Stomach (tissue), 9 donors: ENCODE measurements around the gene CELF5. TPM values are rescaled to one million over a fixed set of nuclear protein-coding genes. Genes with fewer than 3 reads are reported as not detected.
A peak's percentile ranks its signal among the peaks of the same experiment; 100 is the strongest.

Experiments used
- DNase-seq, 2 donors: peaks; one replicate each; pipeline versions ENCODE4 v3.0.0 to v3.0.0-alpha.2; 2013 to 2019
- H3K27ac ChIP-seq, 5 donors: fragments of 200-600 bp in 4 of 5; sonication (generic) in 4 of 5; one replicate each; pipeline ENCODE4 v1.5.1; 2013 to 2019; ENCODE audit warnings: mild to moderate bottlenecking in 1 of 5, moderate library complexity in 1 of 5
- H3K27me3 ChIP-seq, 3 donors: fragments of 200-600 bp; sonication (generic); one replicate each; pipeline ENCODE4 v1.5.1; 2017 to 2019; ENCODE audit warnings: mixed run types in 1 of 3
- H3K36me3 ChIP-seq, 4 donors: fragments of 200-600 bp; sonication (generic); 1 replicate in 3 of 4; 2 replicates in 1 of 4; pipeline ENCODE4 v1.5.1; 2016 to 2019
- H3K4me1 ChIP-seq, 4 donors: fragments of 200-600 bp; sonication (generic); one replicate each; pipeline ENCODE4 v1.5.1; 2016 to 2019
- H3K4me3 ChIP-seq, 4 donors: fragments of 200-600 bp; sonication (generic) in 3 of 4; one replicate each; pipeline ENCODE4 v1.5.1; 2016 to 2019; ENCODE audit warnings: mild to moderate bottlenecking in 1 of 4
- H3K9me3 ChIP-seq, 4 donors: fragments of 200-600 bp; sonication (generic); one replicate each; pipeline ENCODE4 v1.5.1; 2016 to 2019
- EP300 ChIP-seq: sonication (generic); formaldehyde crosslinking; IDR thresholded peaks from one replicate; pipeline ENCODE4 v1.6.1; 2017; ENCODE audit warnings: antibody characterized with exemption
- POLR2A ChIP-seq, 4 donors: fragments of 450-650 bp; IDR thresholded peaks; one replicate each; pipeline ENCODE4 v1.6.1; 2016; ENCODE audit warnings: antibody characterized with exemption in 4 of 4, control low read depth in 2 of 4, mild to moderate bottlenecking in 1 of 4, moderate library complexity in 1 of 4
- POLR2AphosphoS5 ChIP-seq, 3 donors: sonication (generic); formaldehyde crosslinking; IDR thresholded peaks; one replicate each; pipeline ENCODE4 v1.6.1; 2016; ENCODE audit warnings: antibody characterized with exemption in 3 of 3
- WGBS, 5 donors: extraction: QIAGEN DNeasy Blood & Tissue Kit in 3 of 5; methylation state at CpG; one replicate each; pipeline versions ENCODE4 v1.1.5 to v1.1.7; 2013 to 2018; 5-methylcytosine and 5-hydroxymethylcytosine counted together
- intact Hi-C: fragments of 100-400 bp; cut with DNase I; formaldehyde crosslinking; loops from one replicate; pipeline ENCODE4 v1.15.1; 2023; ENCODE audit warnings: low total_unique reads
- polyA plus RNA-seq, 3 donors: library from polyadenylated mRNA; stranded (reverse); fragments of 200-250 nt; gene quantifications; one replicate each; pipeline ENCODE4 v1.2.3, GENCODE V29; 2013
- total RNA-seq, 5 donors: library from RNA; depleted of rRNA; stranded (reverse); fragments of >200 nt; gene quantifications; one replicate each; pipeline versions ENCODE4 v1.1.0 to v1.2.3, GENCODE V29; 2014 to 2016
- TF ChIP-seq, protein P1 (sequence below), 7 experiments: fragments of 450-650 bp in 4 of 7; fragments of 200-600 bp in 3 of 7; sonication (generic) in 3 of 7; IDR thresholded peaks; one replicate each; pipeline ENCODE4 v1.5.1; 2016 to 2019; ENCODE audit warnings: antibody characterized with exemption in 7 of 7, control low read depth in 2 of 7, mild to moderate bottlenecking in 1 of 7
- donor health status: healthy with polysubstance abuse.
- donor health status: Bipolar disorder and iron deficiency.
- donor health status: healthy.

CELF5 gene
- total and polyA plus RNA-seq, 8 donors: 0.18 TPM; not detected in 6

DNA sequence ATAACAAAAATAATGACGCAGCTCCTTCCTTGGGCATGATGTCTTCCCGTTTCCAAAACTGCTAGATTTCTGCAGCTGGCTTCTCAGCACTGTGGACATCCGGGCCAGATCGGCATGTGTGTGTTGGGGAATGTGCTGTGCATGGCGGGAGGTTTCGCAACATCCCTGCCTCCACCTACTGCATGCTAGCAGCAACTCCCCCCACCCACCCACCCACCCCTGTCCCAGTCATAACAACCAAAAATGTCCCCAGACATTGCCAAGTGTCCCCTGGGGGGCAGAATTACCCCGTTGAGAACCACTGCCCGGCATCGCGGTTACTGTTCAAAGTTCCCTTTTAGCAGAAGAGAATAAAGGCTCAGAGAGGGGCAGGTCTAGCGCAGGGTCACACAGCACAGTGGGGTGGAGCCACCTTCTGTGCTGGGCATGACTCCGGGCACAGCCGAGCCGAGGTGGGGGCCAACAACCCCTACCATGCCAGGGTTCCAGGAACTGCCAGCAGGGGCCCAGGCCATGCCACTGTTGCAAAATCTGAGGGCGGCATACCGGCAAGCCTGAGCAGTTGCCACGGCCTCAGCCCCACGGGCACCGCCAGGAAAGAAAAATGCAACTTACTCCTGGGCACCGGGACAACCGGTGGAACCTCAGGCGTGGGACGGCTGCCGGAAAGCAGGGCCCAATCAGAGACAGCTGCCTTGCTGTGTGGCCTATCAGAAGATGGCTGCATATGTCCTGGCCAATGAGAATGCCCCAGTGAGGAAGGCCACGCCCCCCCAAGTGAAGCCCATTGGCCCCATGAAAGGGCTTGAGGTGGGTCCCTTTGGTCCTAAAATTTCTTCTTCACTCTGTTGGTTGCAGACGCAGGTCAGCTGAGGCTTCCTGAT, 119.4 kb downstream of the CELF5 start:
- Histone ChIP-seq H3K27me3 (no peaks in the 10 kb centered on the region), H3K9me3 (no peaks in the 10 kb centered on the region), H3K36me3 (no peaks in the 10 kb centered on the region), H3K4me1 (peaks cover 25 to 77% (median 53%) of the 10 kb centered on the region in 4 donors), H3K4me3 (peak overlapping the region; percentile 19 to 35 (median 30)), H3K27ac (peak overlapping the region; percentile 72 to 97 (median 87))
- WGBS, 5 donors: 29 to 45% (median 35%) methylated on average over 20 to 26 of the region's 26 CpGs
- peak; percentile 68 to 78 for DNase-seq
- intact Hi-C loops: no loop called here
- TF ChIP-seq POLR2AphosphoS5 (IDR thresholded peaks at IDR 0.05): peak; percentile 26 to 92 (median 68)
- TF ChIP-seq POLR2A (IDR thresholded peaks at IDR 0.05): no peak
- TF ChIP-seq EP300: peak; percentile 22

DNA sequence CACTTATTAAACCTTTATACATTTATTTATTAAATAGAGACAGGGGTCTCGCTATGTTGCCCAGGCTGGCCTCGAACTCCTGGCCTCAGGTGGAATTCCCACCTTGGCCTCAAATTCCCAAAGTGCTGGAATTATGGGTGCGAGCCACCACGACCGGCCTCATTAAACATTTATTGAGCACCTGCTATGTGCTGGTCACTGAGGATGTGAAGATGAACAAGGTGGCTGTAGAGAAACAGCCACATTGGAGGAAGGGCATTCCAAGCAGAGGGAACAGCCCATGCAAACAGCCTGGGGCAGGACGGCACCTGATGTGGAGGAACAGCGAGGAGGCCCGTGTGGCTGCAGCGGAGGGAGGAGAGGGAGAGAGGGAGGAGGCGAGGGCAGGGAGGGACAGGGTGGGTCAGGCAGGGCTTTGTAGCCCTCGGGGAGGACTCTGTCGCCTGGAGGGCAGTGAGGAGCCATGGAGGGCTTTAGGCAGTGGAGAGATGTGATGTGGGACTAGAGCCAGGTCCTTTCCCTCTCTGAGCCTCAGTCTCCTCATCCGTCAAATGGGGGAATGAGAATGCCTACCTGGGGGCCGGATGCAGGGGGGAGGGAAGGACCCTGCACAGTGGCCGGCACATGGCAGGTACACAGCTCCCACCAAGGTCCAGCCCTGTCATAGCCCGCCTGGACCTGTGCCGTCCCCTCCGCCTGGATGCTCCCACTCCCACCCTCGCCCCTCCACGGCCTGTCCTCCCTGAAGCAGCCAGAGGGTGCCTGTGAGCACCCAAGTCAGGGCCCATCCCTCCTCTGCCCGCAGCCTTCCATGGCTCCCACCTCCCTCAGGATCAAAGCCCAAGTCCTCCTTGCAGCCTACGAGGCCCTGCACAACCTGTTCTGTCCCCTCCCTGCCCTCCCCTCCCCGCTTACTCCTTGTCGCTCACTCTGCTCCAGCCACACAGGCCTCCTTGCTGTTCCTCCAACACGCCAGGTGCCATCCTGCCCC, 120.4 kb downstream of the CELF5 start:
- Histone ChIP-seq H3K9me3 (no peaks in the 10 kb centered on the region), H3K36me3 (no peaks in the 10 kb centered on the region), H3K27ac (peak overlapping the region; percentile 84 to 97 (median 87)), H3K4me3 (no peak overlapping the region), H3K4me1 (peaks cover 25 to 75% (median 56%) of the 10 kb centered on the region in 4 donors), H3K27me3 (no peaks in the 10 kb centered on the region)
- TF ChIP-seq EP300 (no peak), POLR2AphosphoS5 (IDR thresholded peaks at IDR 0.05) (no peak), POLR2A (IDR thresholded peaks at IDR 0.05) (no peak)
- TF ChIP-seq, protein P1, sequence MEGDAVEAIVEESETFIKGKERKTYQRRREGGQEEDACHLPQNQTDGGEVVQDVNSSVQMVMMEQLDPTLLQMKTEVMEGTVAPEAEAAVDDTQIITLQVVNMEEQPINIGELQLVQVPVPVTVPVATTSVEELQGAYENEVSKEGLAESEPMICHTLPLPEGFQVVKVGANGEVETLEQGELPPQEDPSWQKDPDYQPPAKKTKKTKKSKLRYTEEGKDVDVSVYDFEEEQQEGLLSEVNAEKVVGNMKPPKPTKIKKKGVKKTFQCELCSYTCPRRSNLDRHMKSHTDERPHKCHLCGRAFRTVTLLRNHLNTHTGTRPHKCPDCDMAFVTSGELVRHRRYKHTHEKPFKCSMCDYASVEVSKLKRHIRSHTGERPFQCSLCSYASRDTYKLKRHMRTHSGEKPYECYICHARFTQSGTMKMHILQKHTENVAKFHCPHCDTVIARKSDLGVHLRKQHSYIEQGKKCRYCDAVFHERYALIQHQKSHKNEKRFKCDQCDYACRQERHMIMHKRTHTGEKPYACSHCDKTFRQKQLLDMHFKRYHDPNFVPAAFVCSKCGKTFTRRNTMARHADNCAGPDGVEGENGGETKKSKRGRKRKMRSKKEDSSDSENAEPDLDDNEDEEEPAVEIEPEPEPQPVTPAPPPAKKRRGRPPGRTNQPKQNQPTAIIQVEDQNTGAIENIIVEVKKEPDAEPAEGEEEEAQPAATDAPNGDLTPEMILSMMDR (IDR thresholded peaks at IDR 0.05): no peak
- intact Hi-C loops: no loop called here
- WGBS, 5 donors: 80 to 91% (median 90%) methylated on average over 23 to 25 of the region's 25 CpGs
- no peak for DNase-seq

DNA sequence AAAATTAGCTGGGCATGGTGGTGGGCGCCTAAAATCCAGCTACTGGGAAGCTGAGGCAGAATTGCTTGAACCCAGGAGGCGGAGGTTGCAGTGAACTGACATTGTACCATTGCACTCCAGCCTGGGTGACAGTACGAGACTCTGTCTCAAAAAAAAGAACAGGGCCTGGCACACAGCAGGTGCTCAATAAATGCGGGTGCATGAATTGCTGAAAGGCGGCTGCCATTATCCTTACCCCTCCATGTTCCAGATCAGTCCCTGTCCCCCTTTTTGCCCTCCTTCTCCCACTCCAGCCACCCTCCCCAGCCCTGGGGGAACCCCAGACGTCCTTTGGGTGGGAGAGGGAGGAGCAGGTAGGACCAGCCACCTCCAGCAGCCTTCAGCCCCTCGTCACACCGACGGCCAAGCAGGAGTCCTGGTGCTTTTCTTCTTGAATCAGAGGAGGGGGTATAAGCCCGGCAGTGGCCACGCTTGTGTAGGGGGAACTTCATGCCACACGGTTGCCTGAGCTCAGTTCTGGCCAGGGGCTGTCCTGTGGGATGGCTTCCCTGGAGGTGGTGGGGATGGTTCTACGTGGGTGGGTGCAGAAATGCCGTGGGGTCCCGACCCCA, 121.5 kb downstream of the CELF5 start:
- H3K4me3 ChIP-seq: no peak overlapping the region
- intact Hi-C loops: no loop called here
- H3K36me3 ChIP-seq: no peaks in the 10 kb centered on the region
- peak in 1 of 2 donors; percentile 9 for DNase-seq
- no peaks in the 10 kb centered on the region for H3K27me3 ChIP-seq
- TF ChIP-seq POLR2AphosphoS5 (IDR thresholded peaks at IDR 0.05) (no peak), POLR2A (IDR thresholded peaks at IDR 0.05) (no peak), EP300 (no peak)
- TF ChIP-seq, protein P1 (IDR thresholded peaks at IDR 0.05): no peak
- H3K27ac ChIP-seq: peak overlapping the region; percentile 83 to 97 (median 87)
- no peaks in the 10 kb centered on the region for H3K9me3 ChIP-seq
- H3K4me1 ChIP-seq: peaks cover 28 to 85% (median 64%) of the 10 kb centered on the region in 4 donors
- WGBS, 5 donors: 57 to 78% (median 68%) methylated on average over 13 to 15 of the region's 15 CpGs

Other genes with a start within 250 kb of the CELF5 start
- 1 to 10 TPM in 2 of 5 donors, under 1 TPM in 2, not detected in 1; 0.73 to 7.0 (median 1.8) TPM for gene TLE6, start 247.1 kb upstream of the CELF5 start, total RNA-seq
- gene TLE6, start 247.1 kb upstream of the CELF5 start, polyA plus RNA-seq: 1 to 10 TPM in 2 of 3 donors, under 1 TPM in 1; 0.31 to 3.4 (median 2.7) TPM
- 10 to 100 TPM; 13.8 to 92.9 (median 47.2) TPM for gene TLE2, start 195.4 kb upstream of the CELF5 start, total RNA-seq
- 10 to 100 TPM; 21.4 to 24.1 (median 21.8) TPM for gene TLE2, start 195.4 kb upstream of the CELF5 start, polyA plus RNA-seq
- gene TLE5, start 162.2 kb upstream of the CELF5 start, total RNA-seq: 100 to 1,000 TPM; 126 to 386 (median 264) TPM
- 100 to 1,000 TPM; 470 to 688 (median 669) TPM for gene TLE5, start 162.2 kb upstream of the CELF5 start, polyA plus RNA-seq
- gene GNA11, start 130.3 kb upstream of the CELF5 start, total RNA-seq: 100 to 1,000 TPM in 1 of 5 donors, 10 to 100 TPM in 4; 40.6 to 204 (median 63.4) TPM
- 10 to 100 TPM; 18.9 to 31.3 (median 25.5) TPM for gene GNA11, start 130.3 kb upstream of the CELF5 start, polyA plus RNA-seq
- 1 to 10 TPM in 2 of 5 donors, under 1 TPM in 1, not detected in 2; 0.45 to 4.8 (median 4.5) TPM for gene GNA15, start 88.6 kb upstream of the CELF5 start, total RNA-seq
- gene GNA15, start 88.6 kb upstream of the CELF5 start, polyA plus RNA-seq: 10 to 100 TPM in 1 of 3 donors, 1 to 10 TPM in 2; 4.9 to 15.1 (median 7.8) TPM
- 10 to 100 TPM in 2 of 5 donors, 1 to 10 TPM in 1, not detected in 2; 4.6 to 22.2 (median 11.6) TPM for gene S1PR4, start 45.9 kb upstream of the CELF5 start, total RNA-seq
- 1 to 10 TPM; 1.3 to 2.3 (median 2.2) TPM for gene S1PR4, start 45.9 kb upstream of the CELF5 start, polyA plus RNA-seq
- 100 to 1,000 TPM in 2 of 5 donors, 10 to 100 TPM in 3; 16.7 to 381 (median 93.6) TPM for gene NCLN, start 38.7 kb upstream of the CELF5 start, total RNA-seq
- 10 to 100 TPM; 42.3 to 45.8 (median 44.6) TPM for gene NCLN, start 38.7 kb upstream of the CELF5 start, polyA plus RNA-seq
- 100 to 1,000 TPM in 2 of 5 donors, 10 to 100 TPM in 3; 32.3 to 251 (median 94.2) TPM for gene NFIC, start 141.9 kb downstream of the CELF5 start, total RNA-seq
- 10 to 100 TPM; 16.7 to 61.5 (median 34.2) TPM for gene NFIC, start 141.9 kb downstream of the CELF5 start, polyA plus RNA-seq